Naive thymus-derived CD4-positive, alpha-beta T cell (primary cell): ENCODE data around the gene PROM1. TPM values are rescaled to one million over a fixed set of nuclear protein-coding genes. Genes with fewer than 3 reads are reported as not detected.

Experiments used
- ATAC-seq: fragments of 150-1000 bp; cut with Tn5 transposase; 2 replicates; pipeline ENCODE4 v1.10.0; 2021; ENCODE audit warnings: mild to moderate bottlenecking, moderate library complexity
- CTCF ChIA-PET: fragments of 350-600 bp; sonication (Branson Sonifier 250); formaldehyde crosslinking; loops from one replicate; lab custom pipeline; 2021; ENCODE audit warnings: antibody characterized with exemption; lab: Charles Lee
- POLR2A ChIA-PET: fragments of 350-600 bp; sonication (Branson Sonifier 250); formaldehyde crosslinking; loops from one replicate; lab custom pipeline; 2021; ENCODE audit warnings: antibody characterized with exemption, inconsistent platforms; lab: Charles Lee
- DNase-seq, 9 donors: peaks; one replicate each; pipeline versions ENCODE4 v3.0.0 to v3.0.0-alpha.2; 2020 to 2022; ENCODE audit warnings: mixed read lengths in 1 of 9
- H3K27ac ChIP-seq: one replicate; pipeline ENCODE4 v1.7.0; 2013; ENCODE audit warnings: mild to moderate bottlenecking, low read depth, low read length, moderate library complexity
- H3K27me3 ChIP-seq, 2 donors: one replicate each; pipeline ENCODE4 v1.7.0; 2013; ENCODE audit warnings: low read length in 2 of 2, mild to moderate bottlenecking in 2 of 2, moderate library complexity in 2 of 2; ENCODE audit not compliant: control insufficient read depth in 2 of 2, insufficient read depth in 2 of 2
- H3K36me3 ChIP-seq, 3 experiments: 1 replicate in 2 of 3; 2 replicates in 1 of 3; pipeline ENCODE4 v1.7.0; 2013; ENCODE audit warnings: low read length in 3 of 3, mild to moderate bottlenecking in 3 of 3, moderate library complexity in 1 of 3; ENCODE audit not compliant: insufficient read depth in 3 of 3, control insufficient read depth in 2 of 3
- H3K4me1 ChIP-seq, 2 donors: one replicate each; pipeline ENCODE4 v1.7.0; 2013; ENCODE audit warnings: low read length in 2 of 2, mild to moderate bottlenecking in 2 of 2, moderate library complexity in 1 of 2; ENCODE audit not compliant: control insufficient read depth in 2 of 2, insufficient read depth in 2 of 2
- H3K4me3 ChIP-seq: 2 replicates; pipeline ENCODE4 v1.7.0; 2013; ENCODE audit warnings: mild to moderate bottlenecking, low read length
- H3K9me3 ChIP-seq, 3 experiments: 1 replicate in 2 of 3; 2 replicates in 1 of 3; pipeline ENCODE4 v1.7.0; 2013; ENCODE audit warnings: low read length in 3 of 3; ENCODE audit not compliant: control insufficient read depth in 2 of 3
- H3K27ac Mint-ChIP-seq, 9 donors: one replicate each; pipeline ENCODE4 v1.8.0; 2020 to 2022; ENCODE audit warnings: mixed read lengths in 9 of 9, mild to moderate bottlenecking in 8 of 9, moderate library complexity in 5 of 9, inconsistent platforms in 2 of 9
- H3K27me3 Mint-ChIP-seq, 5 donors: one replicate each; pipeline ENCODE4 v1.8.0; 2021 to 2022; ENCODE audit warnings: mixed read lengths in 5 of 5, mild to moderate bottlenecking in 1 of 5
- H3K36me3 Mint-ChIP-seq, 5 donors: one replicate each; pipeline ENCODE4 v1.8.0; 2020 to 2022; ENCODE audit warnings: mixed read lengths in 5 of 5, mild to moderate bottlenecking in 3 of 5, inconsistent platforms in 1 of 5
- H3K4me1 Mint-ChIP-seq, 7 donors: one replicate each; pipeline ENCODE4 v1.8.0; 2020 to 2022; ENCODE audit warnings: mixed read lengths in 7 of 7, mild to moderate bottlenecking in 3 of 7, inconsistent platforms in 1 of 7
- H3K4me3 Mint-ChIP-seq, 10 donors: one replicate each; pipeline ENCODE4 v1.8.0; 2020 to 2022; ENCODE audit warnings: mild to moderate bottlenecking in 10 of 10, mixed read lengths in 10 of 10, moderate library complexity in 6 of 10, inconsistent platforms in 2 of 10
- H3K9me3 Mint-ChIP-seq, 11 donors: one replicate each; pipeline ENCODE4 v1.8.0; 2020 to 2022; ENCODE audit warnings: mixed read lengths in 11 of 11, mild to moderate bottlenecking in 4 of 11, inconsistent platforms in 1 of 11, moderate library complexity in 1 of 11
- intact Hi-C, 2 donors: fragments of 100-400 bp; cut with micrococcal nuclease; formaldehyde crosslinking; loops; one replicate each; pipeline ENCODE4 v1.15.1; 2023
- polyA plus RNA-seq, 2 donors: library from polyadenylated mRNA; unstranded; fragments of 300-500 nt; fragmentation: Illumina TruSeq; gene quantifications; one replicate each; pipeline ENCODE4 v1.2.3, GENCODE V29; 2021
- total RNA-seq, 6 experiments: library from RNA in 5 of 6; stranded (reverse) in 5 of 6; gene quantifications; 1 replicate in 5 of 6; 2 replicates in 1 of 6; pipeline ENCODE4 v1.2.3 and lab custom pipeline; 2021 to 2026

Gene PROM1
- total and polyA plus RNA-seq, 7 experiments from 2014 or later: 0.13 to 2.6 TPM; not detected in 5

DNA sequence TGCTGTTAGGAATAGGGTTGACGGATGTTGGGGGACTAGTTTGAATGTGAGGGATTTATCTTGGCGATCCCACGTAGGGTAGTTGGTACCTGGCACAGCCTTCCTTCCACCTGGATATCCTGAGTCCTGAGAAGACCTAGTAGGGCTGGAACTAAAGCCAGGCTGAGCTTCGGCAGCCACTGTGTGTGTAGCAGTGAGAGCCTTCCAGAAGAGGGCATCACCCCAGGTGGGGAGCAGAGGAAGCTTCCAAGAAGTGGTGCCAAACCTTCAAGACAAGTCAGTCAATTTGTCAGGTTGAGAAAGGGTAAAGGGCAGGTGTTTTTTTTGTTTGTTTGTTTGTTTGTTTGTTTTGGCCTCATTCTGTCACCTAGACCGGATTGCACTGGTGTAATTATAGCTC lies 119.7 kb downstream of the PROM1 start:
- intact Hi-C loops: loop anchor here in 1 of 2 donors (5.0 kb wide), 2 partner anchors 233 to 298 kb away; no protein-coding TSS in a partner anchor
- H3K36me3 Mint-ChIP-seq: peaks cover 0 to 4% (median 0%) of the 10 kb centered on the region in 5 donors
- H3K27ac Mint-ChIP-seq: no peak overlapping the region
- no peak overlapping the region for H3K4me3 Mint-ChIP-seq
- Histone ChIP-seq H3K4me3 (no peak overlapping the region), H3K9me3 (no peaks in the 10 kb centered on the region), H3K36me3 (no peaks in the 10 kb centered on the region), H3K4me1 (peaks cover 5 to 15% of the 10 kb centered on the region in 2 donors), H3K27ac (no peak overlapping the region), H3K27me3 (no peaks in the 10 kb centered on the region)
- CTCF ChIA-PET: interaction anchor here (0.6 to 0.7 kb wide), 2 partner anchors 241 to 302 kb away, joined by 3 read pairs; no protein-coding TSS in a partner anchor
- ATAC-seq (no peak), DNase-seq (no peak)
- peaks cover 0 to 6% (median 0%) of the 10 kb centered on the region in 11 donors for H3K9me3 Mint-ChIP-seq
- peaks cover 6 to 26% (median 18%) of the 10 kb centered on the region in 7 donors for H3K4me1 Mint-ChIP-seq
- POLR2A ChIA-PET: interaction anchor here (0.5 kb wide), 1 partner anchor 158 kb away, joined by 4 read pairs; no protein-coding TSS in a partner anchor
- H3K27me3 Mint-ChIP-seq: peaks cover 6 to 23% (median 8%) of the 10 kb centered on the region in 5 donors

DNA sequence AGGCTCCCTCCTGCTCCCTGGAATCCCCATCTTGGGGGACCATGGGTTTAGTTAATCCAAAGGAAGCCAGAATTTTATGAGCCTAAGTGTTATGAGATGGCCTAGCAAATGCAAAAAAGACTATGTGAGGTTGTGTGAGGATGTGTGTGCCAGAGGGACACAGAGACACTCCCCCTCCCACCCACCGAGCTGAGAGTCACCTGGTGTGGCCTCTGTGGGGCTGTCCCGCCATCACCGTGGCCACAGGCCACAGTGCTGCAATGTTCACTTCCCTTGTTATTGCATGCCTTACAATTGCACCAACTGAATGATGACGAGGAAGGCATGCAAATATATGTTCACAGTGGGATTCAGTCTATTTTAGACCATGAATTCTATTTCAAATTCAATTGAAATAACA lies 120.2 kb downstream of the PROM1 start:
- H3K36me3 ChIP-seq: no peaks in the 10 kb centered on the region
- no peak overlapping the region for H3K4me3 ChIP-seq
- H3K27ac Mint-ChIP-seq: peak overlapping the region in 3 of 9 donors; percentile 43 to 59 (median 47)
- H3K36me3 Mint-ChIP-seq: peaks cover 0 to 4% (median 0%) of the 10 kb centered on the region in 5 donors
- H3K27ac ChIP-seq: no peak overlapping the region
- no peaks in the 10 kb centered on the region for H3K9me3 ChIP-seq
- peak overlapping the region in 7 of 10 donors; percentile 32 to 83 (median 52) for H3K4me3 Mint-ChIP-seq
- DNase-seq (peak in 3 of 9 donors; percentile 11 to 53 (median 16)), ATAC-seq (peak; percentile 82)
- no peaks in the 10 kb centered on the region for H3K27me3 ChIP-seq
- H3K4me1 Mint-ChIP-seq: peaks cover 6 to 26% (median 18%) of the 10 kb centered on the region in 7 donors
- POLR2A ChIA-PET: no interaction called here
- intact Hi-C loops: loop anchor here (1.0 to 5.0 kb wide), 3 partner anchors 38 to 299 kb away; no protein-coding TSS in a partner anchor
- CTCF ChIA-PET: interaction anchor here (0.6 to 1.4 kb wide), 2 partner anchors 11 to 242 kb away, joined by 3 to 4 read pairs; no protein-coding TSS in a partner anchor
- peaks cover 0 to 6% (median 0%) of the 10 kb centered on the region in 11 donors for H3K9me3 Mint-ChIP-seq
- peaks cover 6 to 19% (median 8%) of the 10 kb centered on the region in 5 donors for H3K27me3 Mint-ChIP-seq
- peaks cover 5 to 15% of the 10 kb centered on the region in 2 donors for H3K4me1 ChIP-seq

DNA sequence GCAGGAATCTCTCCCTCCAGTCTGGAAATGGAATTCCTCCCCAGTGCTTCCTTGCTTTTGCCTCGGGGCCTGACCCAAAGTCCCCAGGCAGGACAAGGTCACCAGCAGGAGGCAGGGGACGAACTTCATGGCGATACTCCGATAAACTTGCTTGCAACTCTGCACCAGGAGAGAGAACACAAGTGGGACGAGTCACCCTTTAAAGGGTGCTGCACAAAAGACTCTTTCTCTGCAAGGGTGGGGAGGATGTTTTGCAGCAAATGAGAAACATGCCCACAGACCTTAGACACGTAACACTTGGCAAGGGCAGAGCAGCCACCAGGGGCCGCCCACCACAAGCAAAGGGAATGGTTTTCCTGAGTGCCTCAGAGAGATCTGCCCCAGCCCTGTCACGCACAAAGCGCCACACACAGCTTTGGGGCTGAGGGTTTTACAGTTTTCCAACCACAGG lies 120.8 kb downstream of the PROM1 start, which contains the start of gene FGFBP2:
FGFBP2 (minus strand) TSS at position 175 of the 451 bp plus-strand sequence; CDS start at position 129, 46 bp downstream.
- Mint-ChIP-seq H3K4me1 (peaks cover 6 to 26% (median 18%) of the 10 kb centered on the region in 7 donors), H3K36me3 (peaks cover 0 to 4% (median 0%) of the 10 kb centered on the region in 5 donors), H3K4me3 (peak within 1 kb of the TSS in 9 of 10 donors; percentile 33 to 83 (median 56)), H3K9me3 (peaks cover 0 to 6% (median 0%) of the 10 kb centered on the region in 11 donors), H3K27me3 (peaks cover 6 to 14% (median 8%) of the 10 kb centered on the region in 5 donors), H3K27ac (peak within 1 kb of the TSS in 5 of 9 donors; percentile 43 to 59 (median 51))
- ChIA-PET CTCF (interaction anchor here (1.4 kb wide), 1 partner anchor 10 kb away, joined by 4 read pairs; no protein-coding TSS in a partner anchor), POLR2A (no interaction called here)
- ATAC-seq: peak; percentile 78
- H3K9me3 ChIP-seq: no peaks in the 10 kb centered on the region
- no peak within 1 kb of the TSS for H3K4me3 ChIP-seq
- intact Hi-C loops: loop anchor here (1.0 to 5.0 kb wide), 3 partner anchors 38 to 299 kb away; no protein-coding TSS in a partner anchor
- no peak within 1 kb of the TSS for H3K27ac ChIP-seq
- H3K27me3 ChIP-seq: no peaks in the 10 kb centered on the region
- DNase-seq: peak; percentile 10 to 73 (median 57)
- peaks cover 5 to 15% of the 10 kb centered on the region in 2 donors for H3K4me1 ChIP-seq
- H3K36me3 ChIP-seq: no peaks in the 10 kb centered on the region

DNA sequence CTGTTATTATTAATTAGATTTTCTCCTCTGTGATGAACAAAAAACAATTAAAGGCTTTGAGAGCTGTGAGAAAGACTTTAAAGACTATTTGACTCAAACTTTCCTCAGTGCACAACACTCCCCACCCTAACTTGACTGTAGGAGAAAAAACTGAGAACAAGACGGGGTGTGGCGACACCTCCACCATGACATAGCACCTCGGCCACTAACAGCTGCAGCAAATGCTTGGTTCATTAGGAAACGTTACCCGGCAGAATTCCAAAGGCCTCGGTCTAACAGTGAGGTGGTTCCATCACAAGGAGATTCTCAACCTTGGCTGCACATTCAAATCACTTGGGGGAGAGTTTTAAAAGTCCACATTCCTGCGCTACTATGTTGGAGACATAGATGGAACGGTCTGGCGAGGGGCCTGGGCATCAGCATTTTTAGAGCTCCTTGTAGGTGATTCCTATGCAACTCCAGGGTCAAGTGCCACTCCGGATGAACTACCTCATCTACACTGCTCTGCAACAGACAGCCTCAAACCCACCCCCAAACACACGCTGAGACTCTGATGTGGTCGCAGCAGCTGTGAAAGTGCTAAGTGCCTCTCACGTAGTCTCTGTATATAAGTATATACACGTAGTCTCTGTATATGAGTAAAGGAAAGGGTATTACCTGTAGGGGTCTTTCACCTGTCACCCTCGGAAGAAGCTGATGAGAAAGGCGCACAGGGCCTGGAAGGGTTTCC lies 121.9 kb downstream of the PROM1 start:
- DNase-seq (peak in 3 of 9 donors; percentile 11 to 18 (median 17)), ATAC-seq (peak; percentile 54)
- Histone ChIP-seq H3K9me3 (no peaks in the 10 kb centered on the region), H3K27ac (no peak overlapping the region), H3K27me3 (no peaks in the 10 kb centered on the region), H3K4me3 (no peak overlapping the region), H3K36me3 (no peaks in the 10 kb centered on the region), H3K4me1 (peaks cover 5 to 15% of the 10 kb centered on the region in 2 donors)
- ChIA-PET CTCF (interaction anchor here (1.3 to 1.4 kb wide), 2 partner anchors 9 to 39 kb away, joined by 4 to 5 read pairs; no protein-coding TSS in a partner anchor), POLR2A (no interaction called here)
- Mint-ChIP-seq H3K4me1 (peaks cover 6 to 26% (median 18%) of the 10 kb centered on the region in 7 donors), H3K4me3 (peak overlapping the region in 7 of 10 donors; percentile 3 to 83 (median 40)), H3K27me3 (peaks cover 4 to 10% (median 8%) of the 10 kb centered on the region in 5 donors), H3K36me3 (peaks cover 0 to 4% (median 0%) of the 10 kb centered on the region in 5 donors), H3K27ac (peak overlapping the region in 3 of 9 donors; percentile 15 to 58 (median 21)), H3K9me3 (peaks cover 0 to 6% (median 0%) of the 10 kb centered on the region in 11 donors)
- intact Hi-C loops: loop anchor here in 1 of 2 donors (5.0 kb wide), 2 partner anchors 235 to 300 kb away; no protein-coding TSS in a partner anchor

DNA sequence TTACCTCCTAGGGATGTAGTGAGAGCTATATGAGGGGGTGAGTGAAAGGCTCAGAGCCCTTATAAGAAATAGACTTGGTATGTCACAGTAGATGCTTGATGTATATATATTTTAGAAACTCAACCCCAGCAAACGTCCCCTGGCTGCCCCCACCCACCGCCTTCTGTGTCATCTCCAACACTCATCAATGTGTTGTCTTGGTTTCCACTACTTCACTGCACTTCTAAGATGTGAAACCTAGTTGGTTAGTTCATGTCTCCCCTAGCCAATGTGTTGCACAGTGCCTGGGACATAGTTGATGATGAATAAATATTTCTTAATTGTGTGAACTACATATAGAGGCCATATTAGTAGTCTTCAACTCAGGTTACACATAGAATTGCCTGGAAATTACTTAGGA lies 125.3 kb downstream of the PROM1 start:
- ATAC-seq (no peak), DNase-seq (no peak)
- H3K27me3 Mint-ChIP-seq: peaks cover 0 to 13% (median 0%) of the 10 kb centered on the region in 5 donors
- peaks cover 0 to 5% (median 0%) of the 10 kb centered on the region in 3 experiments for H3K9me3 ChIP-seq
- H3K36me3 ChIP-seq: no peaks in the 10 kb centered on the region
- H3K4me1 Mint-ChIP-seq: peaks cover 0 to 26% (median 17%) of the 10 kb centered on the region in 7 donors
- intact Hi-C loops: loop anchor here in 1 of 2 donors (5.0 kb wide), 2 partner anchors 306 to 501 kb away; no protein-coding TSS in a partner anchor
- H3K27me3 ChIP-seq: no peaks in the 10 kb centered on the region
- H3K27ac Mint-ChIP-seq: no peak overlapping the region
- H3K27ac ChIP-seq: no peak overlapping the region
- H3K4me3 ChIP-seq: no peak overlapping the region
- H3K4me3 Mint-ChIP-seq: no peak overlapping the region
- H3K9me3 Mint-ChIP-seq: peaks cover 0 to 10% (median 0%) of the 10 kb centered on the region in 11 donors
- CTCF ChIA-PET: interaction anchor here (0.8 to 1.2 kb wide), 2 partner anchors 34 to 229 kb away, joined by 3 to 4 read pairs; no protein-coding TSS in a partner anchor
- POLR2A ChIA-PET: no interaction called here
- peaks cover 0 to 10% (median 0%) of the 10 kb centered on the region in 5 donors for H3K36me3 Mint-ChIP-seq
- H3K4me1 ChIP-seq: peaks cover 4 to 15% of the 10 kb centered on the region in 2 donors
